Superior temporal gyrus (tissue), 1 donor: ENCODE measurements around the gene TOM1L2.
A peak's percentile ranks its signal among the peaks of the same experiment; 100 is the strongest.

Source experiments
- DNase-seq: peaks from one replicate; pipeline ENCODE4 v3.0.0-alpha.2; 2016; ENCODE audit errors: extremely low spot score

The TOM1L2 gene

DNA sequence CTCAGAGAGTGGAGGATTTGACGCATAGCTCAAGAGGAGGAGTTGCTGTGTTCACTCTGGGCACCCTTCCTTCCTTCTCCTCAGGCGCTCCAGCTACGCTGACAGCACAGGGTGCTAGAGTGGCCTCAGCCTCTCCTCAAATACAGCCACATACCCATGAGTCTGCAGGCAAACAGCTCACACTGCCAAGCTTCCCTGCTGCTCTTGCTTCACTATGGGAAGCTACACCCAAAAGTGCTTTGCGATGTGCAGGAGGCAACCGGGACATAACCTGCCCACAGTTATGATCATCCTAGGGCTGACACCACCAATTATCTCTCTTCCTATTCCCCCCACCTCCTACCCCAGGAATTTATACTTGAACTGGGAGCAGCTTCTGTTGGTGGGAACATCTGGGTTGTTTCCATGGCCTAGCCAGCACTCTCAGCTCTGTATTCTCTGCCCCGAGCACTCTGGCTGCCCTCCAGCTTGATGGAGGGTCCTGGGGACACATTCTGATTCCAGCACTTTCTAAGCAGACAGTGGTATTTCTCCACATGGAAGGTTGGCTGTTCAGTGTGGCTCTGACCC is 95.2 kb downstream of the TOM1L2 start:
- DNase-seq, result no peak

DNA sequence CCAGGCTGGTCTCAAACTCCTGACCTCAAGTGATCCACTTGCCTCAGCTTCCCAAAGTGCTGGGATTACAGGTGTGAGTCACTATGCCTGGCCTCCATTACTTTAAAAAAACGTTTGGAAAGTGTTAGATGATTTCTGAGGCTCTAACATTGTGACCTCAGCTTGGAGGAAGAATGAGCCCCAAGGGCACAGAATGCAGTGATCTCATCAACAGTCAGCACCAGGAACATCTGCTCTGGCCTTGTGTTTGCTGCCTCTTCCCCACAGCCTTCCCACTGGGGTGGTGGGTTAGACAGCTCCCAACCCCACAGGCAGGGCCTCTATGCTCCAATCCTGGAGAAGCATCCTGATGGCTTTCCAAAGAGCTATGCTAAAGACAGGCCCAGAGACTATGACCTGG is 97.7 kb downstream of the TOM1L2 start:
- no peak for DNase-seq

DNA sequence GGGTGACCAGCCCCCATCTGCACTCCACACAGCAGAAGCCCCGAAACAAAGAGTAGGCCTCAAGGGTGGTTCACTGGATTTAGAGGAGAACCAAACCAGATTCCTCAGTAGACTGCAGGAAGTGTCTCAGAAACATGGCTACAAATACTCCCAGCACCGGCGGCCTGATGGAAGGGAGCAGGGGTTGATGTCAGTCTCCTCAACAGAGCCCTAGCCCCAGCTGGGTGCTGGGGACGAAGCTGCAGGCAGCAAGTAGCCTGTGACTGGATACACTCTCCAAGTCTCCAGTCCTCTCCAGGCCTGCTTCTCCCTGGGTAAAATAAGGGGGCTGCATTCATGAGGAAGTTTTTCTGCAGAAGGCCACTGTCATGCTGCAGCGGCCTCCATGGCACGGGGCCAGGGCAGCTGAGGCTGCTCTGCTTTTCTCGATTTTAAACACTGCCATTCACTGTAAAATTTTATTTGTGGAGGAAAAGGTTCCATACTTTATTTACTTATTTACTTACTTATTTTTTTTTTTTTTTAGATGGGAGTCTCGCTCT is 98.7 kb downstream of the TOM1L2 start:
- DNase-seq, result no peak

DNA sequence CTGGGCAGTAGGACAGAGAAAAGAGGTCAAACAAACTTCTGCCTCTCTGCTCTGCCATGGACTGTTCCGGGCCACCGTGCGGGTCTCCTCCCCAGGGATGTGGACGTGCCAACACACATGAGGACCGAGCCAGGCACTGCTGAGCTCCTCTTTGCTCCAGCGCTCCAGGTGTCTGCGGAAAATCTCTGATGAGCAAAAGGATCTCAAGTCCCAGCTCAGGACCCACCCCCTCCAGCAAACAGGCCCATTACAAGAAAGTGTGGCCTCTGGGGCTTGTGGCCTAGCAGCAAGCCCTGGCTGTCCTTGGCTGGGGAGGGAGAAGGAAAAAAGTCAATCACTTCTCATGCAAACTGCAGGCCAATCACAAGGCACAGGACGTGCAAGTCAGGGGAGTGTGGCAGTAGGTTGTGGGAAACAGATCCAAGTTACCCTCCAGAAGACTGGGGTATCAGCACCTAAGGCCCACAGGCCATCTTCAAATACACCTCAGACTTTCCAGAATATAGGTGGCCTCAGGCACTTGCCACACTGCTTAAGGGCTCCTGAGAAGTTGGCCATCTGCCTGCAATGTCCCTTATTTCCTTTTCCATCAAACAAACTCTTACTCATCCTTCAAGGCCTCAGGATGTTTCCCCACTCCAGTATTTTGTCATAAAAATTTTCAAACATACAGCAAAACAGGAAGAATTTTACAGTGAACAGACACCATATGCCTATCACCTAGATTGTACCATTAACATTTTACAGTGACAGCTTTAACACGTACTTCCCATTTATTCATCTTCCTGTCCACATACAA is 99.5 kb downstream of the TOM1L2 start:
- DNase-seq, result no peak

DNA sequence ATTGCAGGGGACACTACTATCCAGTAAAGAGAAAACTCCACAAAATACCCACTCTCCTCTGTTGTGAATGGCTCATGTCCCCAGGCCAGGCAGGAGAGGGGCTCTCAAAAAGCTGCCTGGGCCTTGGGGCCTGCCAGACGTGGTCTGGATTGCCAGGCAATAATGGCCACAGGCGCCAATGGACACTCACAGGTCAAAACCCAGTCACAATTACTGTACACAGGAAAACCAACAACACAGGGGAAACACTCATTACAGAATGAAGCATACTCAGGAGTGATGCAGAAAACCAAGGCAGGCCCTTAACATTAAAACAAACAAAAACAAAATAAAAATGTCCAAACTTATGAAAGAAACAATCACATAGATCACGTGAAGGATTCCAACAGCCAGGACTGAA is 100.3 kb downstream of the TOM1L2 start:
- DNase-seq, result no peak

DNA sequence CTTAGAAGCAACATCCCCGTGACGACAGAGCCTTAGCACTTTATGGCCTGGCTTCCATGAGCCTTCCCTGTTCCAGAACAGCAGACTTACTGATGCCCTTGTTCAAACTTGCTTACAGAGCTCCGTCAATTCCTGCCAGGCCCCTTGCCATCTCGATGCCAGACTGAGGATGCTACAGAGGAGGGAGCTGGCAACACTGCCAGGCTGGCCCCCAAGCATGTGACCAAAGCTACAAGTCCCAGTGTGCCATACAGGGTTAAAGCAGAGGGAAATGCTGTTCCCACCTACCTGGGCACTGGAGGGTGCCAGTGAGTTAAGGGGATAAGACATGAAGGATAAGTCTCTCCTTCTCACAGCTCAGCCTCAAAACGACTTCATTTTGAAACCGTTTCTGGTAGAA is 102.0 kb downstream of the TOM1L2 start:
- no peak for DNase-seq

DNA sequence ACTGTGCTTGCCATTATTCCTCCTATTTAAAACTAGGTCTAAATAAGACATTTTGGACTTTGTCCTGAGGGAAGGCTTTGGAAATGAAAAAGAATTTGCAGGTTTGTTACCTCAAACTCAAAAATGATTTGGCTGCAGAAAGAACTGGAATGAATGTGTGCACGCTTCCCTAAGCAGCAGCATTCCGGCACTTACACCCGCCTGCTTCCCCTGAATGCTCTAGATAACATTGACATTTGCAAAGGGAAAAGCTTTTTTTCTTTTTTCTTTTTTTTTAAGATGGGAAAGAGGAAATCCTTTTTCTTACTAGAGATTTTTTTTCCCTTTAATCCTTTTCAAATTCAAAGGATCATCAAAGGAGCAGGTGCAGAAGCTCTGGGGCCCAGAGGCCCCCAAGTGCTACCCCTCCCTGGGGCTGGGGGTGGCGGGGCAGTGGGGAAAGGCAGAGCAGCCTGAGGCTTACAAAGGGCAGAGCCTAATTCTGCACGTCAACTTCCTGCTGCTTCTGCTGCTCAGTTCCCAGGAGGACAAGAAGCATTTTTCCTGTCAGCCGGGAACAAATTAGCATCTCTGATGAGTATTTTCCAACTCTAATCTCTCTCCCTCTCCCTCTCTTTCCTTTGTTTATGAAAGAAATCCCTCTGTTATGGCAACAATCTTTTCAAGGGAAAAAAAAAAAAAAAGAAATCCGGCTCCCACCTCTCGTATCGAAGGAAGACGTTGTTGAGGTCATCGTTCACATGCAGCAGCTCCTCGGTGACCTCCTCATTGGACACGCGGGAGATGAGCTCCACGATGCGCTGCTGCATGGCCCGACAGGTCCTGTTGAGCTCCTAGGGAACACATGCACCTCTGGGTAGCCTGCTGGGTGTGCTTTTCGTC is 103.3 kb downstream of the TOM1L2 start:
- DNase-seq, result no peak

DNA sequence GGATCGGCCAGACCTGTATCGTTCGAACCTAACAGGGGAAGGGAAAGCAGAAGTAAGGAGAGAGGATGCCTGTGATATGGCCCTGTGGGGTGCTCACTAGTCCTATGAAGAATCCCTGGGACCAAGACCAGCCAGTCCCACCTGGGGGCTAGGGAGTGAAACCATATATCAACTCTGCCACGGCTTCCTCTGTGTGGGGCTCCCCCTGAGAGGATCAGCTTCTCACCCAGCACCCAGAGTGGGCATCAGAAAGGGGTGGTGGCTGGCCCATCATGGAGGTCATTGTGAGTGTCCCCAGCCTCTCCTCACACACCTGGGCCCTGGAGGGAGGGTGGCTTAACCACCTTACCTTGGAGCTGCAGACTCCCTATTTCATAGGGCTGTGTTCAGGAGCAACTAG is 105.3 kb downstream of the TOM1L2 start:
- DNase-seq, result no peak

DNA sequence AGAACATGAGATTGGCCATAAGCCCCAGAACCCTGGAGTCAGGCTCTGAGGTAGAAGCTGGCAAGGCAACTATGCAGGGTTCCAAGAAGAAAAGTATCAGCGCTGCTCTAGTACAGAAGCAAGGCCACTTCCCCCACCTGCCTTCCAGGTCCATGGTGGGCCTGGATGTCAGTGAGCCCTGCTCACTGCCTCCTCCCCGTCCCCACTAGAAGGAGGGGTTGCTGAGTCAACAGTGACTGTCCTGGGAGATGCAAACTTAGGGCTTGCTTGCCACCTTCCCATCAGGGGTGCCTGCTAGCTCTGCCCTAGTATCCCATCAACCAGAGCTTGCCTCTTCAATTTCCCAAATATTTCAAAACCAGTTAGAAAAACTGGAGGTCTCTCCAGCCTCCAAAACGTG is 105.8 kb downstream of the TOM1L2 start:
- DNase-seq, result no peak

DNA sequence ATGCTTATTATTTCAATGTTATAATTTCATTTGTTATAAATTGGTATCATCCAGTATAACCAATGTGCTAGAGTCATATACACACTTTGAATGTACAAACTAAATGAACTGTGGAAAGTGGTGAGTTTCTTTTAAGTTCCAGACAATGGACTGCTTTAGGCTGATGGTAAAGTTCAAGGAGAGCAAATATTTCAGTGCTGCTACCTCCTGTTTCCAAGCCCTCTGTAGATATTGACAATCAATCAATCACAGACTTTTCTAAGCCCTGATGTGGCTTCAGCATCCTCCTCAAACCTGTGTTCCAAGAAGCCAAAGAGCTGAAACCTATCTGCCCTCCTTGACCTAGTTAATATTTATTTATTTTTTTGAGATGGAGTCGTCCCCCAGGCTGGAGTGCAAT is 107.2 kb downstream of the TOM1L2 start:
- DNase-seq, result no peak

DNA sequence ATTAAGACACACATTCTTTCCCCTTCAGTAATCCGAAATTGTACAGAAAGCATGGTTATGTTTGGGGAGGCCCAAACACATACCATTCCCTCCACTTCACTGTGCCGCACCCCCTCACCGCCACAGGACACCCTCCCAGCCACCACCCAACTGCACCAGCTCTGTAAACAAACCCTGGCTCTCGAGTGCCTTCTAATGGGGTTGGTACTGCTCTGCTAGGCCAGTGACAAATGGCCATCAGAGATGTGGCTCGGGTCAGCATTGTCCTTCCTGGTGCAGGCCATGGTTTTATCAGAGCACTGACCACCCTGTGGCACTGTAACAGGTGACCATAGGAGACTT is 111.5 kb downstream of the TOM1L2 start:
- no peak for DNase-seq

DNA sequence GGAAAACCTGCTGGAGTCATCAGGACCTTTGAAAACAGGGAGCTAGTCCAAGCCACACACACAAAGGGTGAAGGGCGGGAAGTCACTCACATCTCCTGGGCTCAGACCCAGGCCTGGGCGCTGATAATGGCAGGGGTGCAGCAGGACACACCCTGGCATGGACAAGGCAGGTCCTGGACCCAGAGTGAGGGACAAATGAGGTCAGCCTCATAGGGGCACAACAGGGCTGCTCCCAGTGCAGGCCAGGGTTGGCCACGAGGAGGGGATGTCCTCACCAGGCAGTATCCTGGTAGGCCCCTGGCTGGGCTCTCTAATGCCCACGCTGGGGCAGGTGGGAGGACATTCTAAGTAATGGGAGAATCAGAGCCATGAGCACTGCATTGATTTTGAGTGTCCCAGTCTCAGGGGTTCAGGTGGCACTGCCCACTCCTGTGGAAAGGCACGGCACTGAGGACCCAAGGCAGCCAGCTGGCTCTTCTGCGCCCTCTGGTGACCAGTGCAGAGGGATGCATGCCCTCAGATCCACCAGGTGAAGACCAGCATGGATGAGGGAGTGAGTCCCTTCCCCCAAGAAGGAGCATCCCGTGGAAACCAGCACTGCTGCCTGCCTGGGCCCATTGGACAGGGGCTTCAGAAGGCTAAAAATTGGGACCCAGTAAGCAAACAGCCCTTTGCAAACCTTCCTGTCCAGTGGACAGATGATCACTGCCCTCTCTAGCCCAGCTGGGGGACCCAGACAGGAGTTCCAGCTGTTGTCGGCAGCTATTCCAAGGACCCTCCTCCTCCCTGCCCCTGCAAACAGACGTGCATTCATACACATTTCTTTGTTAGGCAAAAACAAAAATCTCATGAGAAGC is 112.1 kb downstream of the TOM1L2 start:
- peak; percentile 88 for DNase-seq

DNA sequence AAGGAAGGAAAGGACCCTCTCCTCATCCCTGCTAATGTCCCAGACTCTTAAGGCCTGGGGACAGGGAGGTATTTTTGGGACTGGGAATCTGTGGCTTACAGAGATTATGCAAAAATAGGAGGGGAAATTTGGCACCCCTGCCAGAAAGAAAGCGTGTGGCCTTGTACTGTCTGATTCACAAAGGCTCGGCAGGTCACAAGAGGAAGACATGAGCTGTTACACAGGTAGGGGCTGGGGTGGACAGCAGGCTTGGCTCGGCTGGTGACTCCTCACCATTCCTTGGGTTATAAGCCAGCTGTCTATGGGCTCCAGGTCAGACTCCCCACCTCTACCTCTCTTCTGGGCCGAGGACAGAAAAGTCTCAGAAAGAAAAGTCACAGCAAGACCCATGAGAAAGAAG is 114.7 kb downstream of the TOM1L2 start:
- DNase-seq, result no peak

DNA sequence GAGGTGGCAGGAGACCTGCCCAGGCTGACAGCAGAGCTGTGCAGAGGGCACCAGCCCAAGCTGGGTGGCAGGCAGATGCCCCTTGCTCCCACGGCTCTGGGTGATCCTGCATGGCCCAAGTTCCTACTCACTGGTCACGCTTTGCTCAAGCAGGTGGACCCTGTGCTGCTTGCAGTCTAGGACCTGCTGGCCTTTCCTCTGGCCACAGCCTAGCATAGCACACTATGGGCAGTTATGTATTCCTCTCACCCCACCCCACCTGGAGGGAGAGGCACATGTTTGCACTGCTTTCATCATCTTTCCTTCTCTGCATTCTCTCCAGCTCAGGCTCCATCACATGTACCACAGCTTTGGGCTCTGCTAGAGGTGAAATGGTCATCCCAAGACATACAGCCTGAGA is 115.8 kb downstream of the TOM1L2 start:
- no peak for DNase-seq

DNA sequence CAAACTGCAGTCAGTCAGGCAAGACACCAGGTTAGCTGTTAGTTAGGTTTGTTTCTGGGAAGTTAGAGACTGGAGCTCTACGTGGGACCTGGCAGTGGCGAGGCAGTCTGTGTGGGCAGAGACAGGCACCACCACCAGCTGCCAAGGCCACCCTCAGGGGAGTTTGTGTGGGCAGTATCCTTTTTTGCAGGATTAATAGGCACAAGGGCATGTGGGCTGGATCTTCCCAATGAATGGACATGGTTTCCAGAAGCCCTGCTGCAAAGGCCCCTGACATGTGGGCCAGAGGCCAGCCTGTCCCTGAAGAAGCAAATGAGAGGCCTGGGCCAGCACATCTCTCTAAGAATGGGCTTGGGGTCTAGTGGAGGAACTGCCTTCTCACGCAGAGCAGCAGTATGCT is 116.2 kb downstream of the TOM1L2 start:
- no peak for DNase-seq

DNA sequence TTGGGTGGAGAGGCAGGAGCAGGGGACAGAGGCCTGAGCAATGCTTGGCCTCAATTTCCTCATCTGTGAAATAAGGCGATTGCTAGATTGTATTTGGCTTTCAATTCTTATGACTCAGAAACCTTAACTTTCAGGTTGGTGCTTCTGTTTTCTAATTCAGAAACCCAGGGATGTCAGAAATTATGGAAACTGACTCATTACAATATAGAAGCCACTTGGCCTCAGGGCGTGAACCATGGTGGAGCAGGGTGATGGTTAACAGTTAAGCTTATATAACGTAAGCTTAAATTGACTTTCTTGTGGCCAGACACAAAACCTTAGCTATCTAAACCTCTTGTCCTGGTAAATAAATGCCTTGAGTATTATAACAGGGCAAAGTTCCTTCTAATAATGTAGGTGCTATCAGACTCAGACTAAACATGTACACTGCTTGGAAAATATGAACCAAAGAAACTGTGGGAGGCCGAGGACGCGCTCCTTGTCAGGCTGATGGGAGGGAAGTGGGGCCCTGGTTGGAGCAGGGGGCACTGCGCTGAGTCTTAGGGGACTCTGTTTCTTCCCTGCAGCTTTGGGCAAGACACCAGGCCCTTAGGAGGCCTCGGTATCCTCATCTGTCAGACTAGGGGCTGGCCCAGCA is 118.3 kb downstream of the TOM1L2 start:
- DNase-seq, result no peak

DNA sequence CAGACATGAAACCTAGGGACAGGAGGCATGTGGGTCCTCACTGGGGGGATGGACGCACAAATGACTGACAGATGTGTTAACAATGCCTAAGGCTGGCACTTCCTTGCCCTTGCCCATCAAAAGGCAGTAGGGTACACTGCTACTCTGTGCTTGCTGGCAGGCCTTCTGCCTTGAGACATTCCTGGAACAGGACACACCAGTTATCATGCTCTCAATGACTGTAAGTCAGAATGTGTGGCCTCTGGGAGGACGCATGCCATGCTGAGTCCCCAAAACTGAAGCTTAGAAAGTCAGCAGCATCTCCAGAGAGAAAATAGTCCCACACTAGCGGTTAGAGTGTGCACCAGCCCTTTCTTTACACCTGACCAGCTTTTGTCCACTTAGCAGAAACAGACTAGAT is 119.3 kb downstream of the TOM1L2 start:
- no peak for DNase-seq

DNA sequence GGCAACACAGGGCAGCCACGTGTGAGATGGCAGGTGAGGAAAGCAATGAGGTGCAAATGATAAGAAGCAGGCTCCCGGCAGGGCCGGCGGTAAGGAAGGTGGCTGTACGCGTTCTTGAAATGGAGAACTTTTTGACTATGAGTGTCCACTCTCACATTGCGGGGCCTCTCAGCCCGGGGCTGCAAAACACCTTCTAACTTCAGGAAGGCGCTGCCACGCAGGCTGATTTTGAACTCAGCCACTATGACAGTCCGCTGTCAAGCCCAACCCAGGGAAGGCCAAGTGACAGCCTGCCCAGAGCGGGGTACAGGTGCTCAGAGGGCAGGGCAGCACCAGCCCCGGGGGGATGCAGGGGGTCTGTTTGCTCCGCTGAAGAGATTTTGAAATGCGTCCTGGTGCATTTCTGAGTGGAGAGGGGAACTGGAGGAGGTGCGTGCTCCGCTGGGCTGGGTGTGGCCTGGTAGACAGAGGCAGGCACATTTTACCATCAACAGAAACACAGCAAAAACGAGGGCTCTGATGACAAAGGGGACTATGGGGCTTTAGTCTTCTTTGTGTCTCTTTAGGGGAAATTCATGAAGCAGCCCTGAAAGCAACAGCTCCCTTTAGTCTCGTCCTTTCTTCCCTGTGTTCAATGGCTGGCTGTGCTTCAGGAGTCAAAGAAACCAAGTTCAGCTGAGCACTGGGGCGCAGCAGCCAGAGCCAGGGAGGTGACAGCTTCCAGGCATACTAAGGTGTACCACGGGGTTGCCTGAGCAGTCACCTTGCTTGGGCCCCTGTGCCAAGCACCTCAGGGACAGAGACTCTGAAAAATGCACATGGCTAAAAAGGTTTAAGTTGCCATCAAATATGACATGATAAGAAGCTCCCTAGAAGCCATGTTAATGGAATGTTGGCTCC is 120.8 kb downstream of the TOM1L2 start:
- no peak for DNase-seq

DNA sequence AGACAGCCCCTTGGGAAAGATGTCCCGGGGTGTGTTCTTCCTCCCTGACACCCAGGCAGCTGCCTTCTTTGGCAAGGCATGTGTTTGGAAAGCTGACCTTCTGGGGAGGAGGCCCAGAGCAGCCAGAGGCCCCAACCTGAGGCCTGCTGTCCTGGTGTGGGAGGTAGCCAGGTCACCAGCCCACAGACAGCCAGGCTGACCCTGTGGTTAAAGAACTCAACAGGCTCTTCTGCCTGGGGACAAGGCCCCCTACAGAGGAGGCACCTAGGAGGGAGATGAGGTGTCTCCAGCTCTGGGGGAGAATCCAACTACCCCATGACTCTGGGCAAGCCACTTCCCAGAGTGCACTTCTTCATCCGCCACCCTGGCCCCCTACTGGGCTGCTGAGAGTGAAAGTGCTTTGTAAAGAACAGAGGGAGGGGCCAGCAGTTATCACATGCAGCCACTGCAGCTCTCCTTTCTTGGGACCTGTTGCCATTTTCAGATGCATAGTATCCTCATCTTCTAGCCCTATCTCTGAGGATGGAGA is 122.3 kb downstream of the TOM1L2 start:
- peak; percentile 64 for DNase-seq
